WTC11 (cell line): ENCODE measurements around the gene TCEAL3. TPM values are rescaled to one million over a fixed set of nuclear protein-coding genes. Genes with fewer than 3 reads are reported as not detected.

Experiments
- ATAC-seq: fragments of 200-7000 bp; cut with Tn5 transposase; 2 replicates; pipeline ENCODE4 v1.10.0; 2021; ENCODE audit warnings: mild to moderate bottlenecking, moderate library complexity
- CTCF ChIA-PET: fragments of 300-600 bp; sonication (Branson Sonifier 250); formaldehyde crosslinking; loops from one replicate; lab custom pipeline; 2021; ENCODE audit warnings: antibody characterized with exemption; lab: Charles Lee
- POLR2A ChIA-PET: fragments of 350-600 bp; sonication (Branson Sonifier 250); formaldehyde crosslinking; loops from one replicate; lab custom pipeline; 2021; ENCODE audit warnings: antibody characterized with exemption; lab: Charles Lee
- DNase-seq: peaks from one replicate; pipeline ENCODE4 v3.0.0; 2021; ENCODE audit warnings: low spot score
- H3K27ac Mint-ChIP-seq: 2 replicates; pipeline ENCODE4 v1.8.0; 2021; ENCODE audit warnings: mixed read lengths
- H3K27me3 Mint-ChIP-seq: 2 replicates; pipeline ENCODE4 v1.8.0; 2021; ENCODE audit warnings: low read depth, mild to moderate bottlenecking, moderate library complexity, mixed read lengths
- H3K36me3 Mint-ChIP-seq: 2 replicates; pipeline ENCODE4 v1.8.0; 2021; ENCODE audit warnings: mixed read lengths
- H3K4me1 Mint-ChIP-seq: 2 replicates; pipeline ENCODE4 v1.8.0; 2022; ENCODE audit warnings: mixed read lengths
- H3K4me3 Mint-ChIP-seq: 2 replicates; pipeline ENCODE4 v1.8.0; 2021; ENCODE audit warnings: mild to moderate bottlenecking, moderate library complexity, mixed read lengths
- H3K9me3 Mint-ChIP-seq: 2 replicates; pipeline ENCODE4 v1.8.0; 2021; ENCODE audit warnings: mixed read lengths
- CREB1 ChIP-seq: sonication (generic); formaldehyde crosslinking; IDR thresholded peaks from 2 replicates; pipeline ENCODE4 v1.8.0; 2023; ENCODE audit warnings: mild to moderate bottlenecking, missing genetic modification reagents
- ETV6 ChIP-seq: sonication (generic); formaldehyde crosslinking; IDR thresholded peaks from 2 replicates; pipeline ENCODE4 v1.8.1; 2022; ENCODE audit warnings: mild to moderate bottlenecking, missing genetic modification reagents
- GABPB1 ChIP-seq: sonication (generic); formaldehyde crosslinking; IDR thresholded peaks from 2 replicates; pipeline ENCODE4 v1.8.1; 2023; ENCODE audit warnings: mild to moderate bottlenecking, missing genetic modification reagents
- GRHL2 ChIP-seq: fragments of 250-450 bp; sonication (Bioruptor Pico); IDR thresholded peaks from 2 replicates; pipeline ENCODE4 v1.8.0; 2022; ENCODE audit warnings: mild to moderate bottlenecking, moderate library complexity; ENCODE audit not compliant: insufficient replicate concordance, severe bottlenecking
- HMGA2 ChIP-seq: fragments of 250-450 bp; sonication (Bioruptor Pico); IDR thresholded peaks from 2 replicates; pipeline ENCODE4 v1.4.0; 2021; ENCODE audit warnings: mild to moderate bottlenecking, moderate library complexity
- IRF2 ChIP-seq: sonication (generic); formaldehyde crosslinking; IDR thresholded peaks from 2 replicates; pipeline ENCODE4 v1.8.0; 2022; ENCODE audit warnings: low read depth, missing genetic modification reagents, borderline replicate concordance
- JAZF1 ChIP-seq: fragments of 250-450 bp; sonication (Bioruptor Pico); IDR thresholded peaks from 2 replicates; pipeline ENCODE4 v1.9.0; 2021; ENCODE audit warnings: moderate library complexity, mild to moderate bottlenecking, inconsistent platforms
- MLX ChIP-seq: sonication (generic); formaldehyde crosslinking; IDR thresholded peaks from 2 replicates; pipeline ENCODE4 v1.8.1; 2023; ENCODE audit warnings: mild to moderate bottlenecking, missing genetic modification reagents, moderate library complexity
- SMAD4 ChIP-seq: sonication (generic); formaldehyde crosslinking; IDR thresholded peaks from 2 replicates; pipeline ENCODE4 v1.8.0; 2022; ENCODE audit warnings: mild to moderate bottlenecking, missing genetic modification reagents
- SP1 ChIP-seq: sonication (generic); formaldehyde crosslinking; conservative IDR thresholded peaks from 2 replicates; pipeline ENCODE4 v1.8.1; 2022; ENCODE audit warnings: missing genetic modification reagents
- USF2 ChIP-seq: sonication (generic); formaldehyde crosslinking; IDR thresholded peaks from 2 replicates; pipeline ENCODE4 v1.8.1; 2023; ENCODE audit warnings: mild to moderate bottlenecking, missing genetic modification reagents, moderate library complexity
- ZBTB43 ChIP-seq: sonication (generic); formaldehyde crosslinking; IDR thresholded peaks from 2 replicates; pipeline ENCODE4 v1.8.1; 2023; ENCODE audit warnings: mild to moderate bottlenecking, missing genetic modification reagents
- ZNF317 ChIP-seq: sonication (generic); formaldehyde crosslinking; IDR thresholded peaks from 2 replicates; pipeline ENCODE4 v1.8.1; 2023; ENCODE audit warnings: low read depth, mild to moderate bottlenecking, moderate library complexity, missing genetic modification reagents, borderline replicate concordance
- ZNF423 ChIP-seq: fragments of 250-450 bp; sonication (Bioruptor Pico); IDR thresholded peaks from 2 replicates; pipeline ENCODE4 v2.1.2; 2022; ENCODE audit warnings: mild to moderate bottlenecking, moderate library complexity
- ZNF425 ChIP-seq: fragments of 250-450 bp; sonication (Bioruptor Pico); conservative IDR thresholded peaks from 2 replicates; pipeline ENCODE4 v1.9.0; 2021; ENCODE audit warnings: mild to moderate bottlenecking
- ZSCAN18 ChIP-seq: fragments of 250-450 bp; sonication (Bioruptor Pico); IDR thresholded peaks from 2 replicates; pipeline ENCODE4 v2.1.2; 2022; ENCODE audit warnings: mild to moderate bottlenecking, moderate library complexity
- total RNA-seq: library from RNA; stranded (reverse); gene quantifications from 3 replicates; pipeline ENCODE4 v1.2.3, GENCODE V29; 2021
- TF ChIP-seq, protein P1 (sequence below): sonication (generic); formaldehyde crosslinking; IDR thresholded peaks from 2 replicates; pipeline ENCODE4 v1.8.0; 2022; ENCODE audit warnings: mild to moderate bottlenecking, missing genetic modification reagents
- TF ChIP-seq, protein P2 (sequence below): sonication (generic); formaldehyde crosslinking; IDR thresholded peaks from 2 replicates; pipeline ENCODE4 v1.8.0; 2022; ENCODE audit warnings: mild to moderate bottlenecking, missing genetic modification reagents
- TF ChIP-seq, protein P3 (sequence below): sonication (generic); formaldehyde crosslinking; IDR thresholded peaks from 2 replicates; pipeline ENCODE4 v1.8.1; 2023; ENCODE audit warnings: mild to moderate bottlenecking, missing genetic modification reagents, borderline replicate concordance

The TCEAL3 gene
- total RNA-seq, 1 experiment from 2014 or later, result 9.3 TPM

- TF ChIP-seq GABPB1, result no peak
These were observed 23.2 kb upstream of the TCEAL3 start (continued) for GRCh38 chrX:103584596-103584995.

DNA sequence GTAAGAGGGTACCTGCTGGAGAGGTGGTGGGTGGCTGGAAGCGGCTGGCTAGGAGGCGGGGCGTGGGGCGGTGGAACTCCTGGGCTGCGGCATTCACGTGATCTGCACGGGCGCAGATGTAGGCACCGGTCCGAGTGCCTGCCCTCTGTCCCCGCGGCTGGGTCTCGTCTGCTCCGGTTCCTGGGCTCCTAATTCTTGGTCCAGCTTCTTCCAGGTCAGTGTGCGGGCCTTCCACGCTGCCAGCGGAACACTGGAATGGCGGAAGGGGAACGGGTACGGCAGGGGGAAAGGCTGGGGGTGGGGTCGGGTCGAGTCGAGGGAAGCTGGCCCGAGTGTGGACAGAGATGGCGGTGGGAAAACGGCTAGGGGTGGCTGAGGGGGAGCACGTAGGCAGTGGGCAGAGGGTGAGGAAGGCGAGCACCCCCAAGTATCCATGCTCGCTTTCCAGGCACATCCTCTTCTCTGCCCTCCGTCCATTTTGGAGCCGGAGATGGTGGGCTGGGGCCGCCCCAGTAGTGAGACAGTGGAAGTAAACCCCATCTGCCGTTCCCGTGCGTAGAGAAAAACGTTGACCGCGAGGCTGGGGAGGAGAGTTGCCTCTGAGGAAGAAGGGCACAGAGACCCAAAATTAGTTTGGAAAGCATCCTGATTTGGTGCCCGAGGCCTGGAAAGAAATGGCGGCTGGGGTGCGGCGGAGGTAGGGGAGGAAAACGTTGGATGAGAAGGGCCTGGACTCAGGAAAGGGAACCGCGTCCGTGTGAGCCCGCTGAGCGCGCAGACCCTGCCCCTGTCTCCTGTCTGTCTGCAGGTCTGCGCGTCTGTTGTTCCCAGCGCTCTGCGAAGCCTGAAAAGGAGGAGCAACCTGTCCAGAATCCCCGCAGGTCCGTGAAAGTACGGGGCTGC lies 22.1 kb upstream of the TCEAL3 start, which contains the start of gene TCEAL4:
TCEAL4 (plus strand) TSS at position 105 of the 903 bp plus-strand sequence. CDS start 1,161 bp downstream, outside the sequence.
- no peak within 1 kb of the TSS for H3K27ac Mint-ChIP-seq
- DNase-seq (peak; percentile 49), ATAC-seq (peak; percentile 94)
- 0 out of 2 replicates have a peak, but pooled peaks cover 3% of the 10 kb centered on the region for H3K9me3 Mint-ChIP-seq
- ChIA-PET CTCF (interaction anchor here (1.1 kb wide), 1 partner anchor 44 kb away, joined by 4 read pairs; no protein-coding TSS in a partner anchor), POLR2A (no interaction called here)
- peaks cover 5% of the 10 kb centered on the region; the same call in 1 of the 2 replicates for H3K36me3 Mint-ChIP-seq
- TF ChIP-seq, protein P1, sequence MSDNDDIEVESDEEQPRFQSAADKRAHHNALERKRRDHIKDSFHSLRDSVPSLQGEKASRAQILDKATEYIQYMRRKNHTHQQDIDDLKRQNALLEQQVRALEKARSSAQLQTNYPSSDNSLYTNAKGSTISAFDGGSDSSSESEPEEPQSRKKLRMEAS, result 0 out of 2 replicates have a peak, but pooled peaks have one; percentile 2
- TF ChIP-seq SP1 (0 out of 2 replicates have a peak, but pooled peaks have one; percentile 30), USF2 (CRISPR knock-in tag) (peak; percentile 77), MLX (CRISPR knock-in tag) (no peak)
- TF ChIP-seq, protein P2, sequence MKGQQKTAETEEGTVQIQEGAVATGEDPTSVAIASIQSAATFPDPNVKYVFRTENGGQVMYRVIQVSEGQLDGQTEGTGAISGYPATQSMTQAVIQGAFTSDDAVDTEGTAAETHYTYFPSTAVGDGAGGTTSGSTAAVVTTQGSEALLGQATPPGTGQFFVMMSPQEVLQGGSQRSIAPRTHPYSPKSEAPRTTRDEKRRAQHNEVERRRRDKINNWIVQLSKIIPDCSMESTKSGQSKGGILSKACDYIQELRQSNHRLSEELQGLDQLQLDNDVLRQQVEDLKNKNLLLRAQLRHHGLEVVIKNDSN, result 0 out of 2 replicates have a peak, but pooled peaks have one; percentile 47
- peaks cover 23% of the 10 kb centered on the region for H3K27me3 Mint-ChIP-seq
- H3K4me1 Mint-ChIP-seq, result peaks cover 9% of the 10 kb centered on the region
- peak within 1 kb of the TSS; percentile 87 for H3K4me3 Mint-ChIP-seq

DNA sequence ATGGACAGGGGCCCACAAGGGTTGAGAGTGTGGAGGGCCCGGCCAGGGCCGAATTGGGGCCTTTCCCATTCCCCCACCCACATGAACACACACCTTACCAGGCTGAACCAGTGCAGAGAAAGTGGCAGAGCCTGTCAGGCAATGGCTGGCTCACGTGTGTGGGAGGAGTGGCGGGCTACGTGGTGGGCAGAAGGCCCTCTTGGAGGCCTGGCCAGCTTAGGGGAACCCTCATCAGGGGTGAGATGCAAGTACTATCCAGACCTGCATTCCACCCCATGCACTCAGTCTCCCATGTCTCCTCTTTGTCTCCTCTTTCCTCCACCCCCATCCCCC lies 21.5 kb upstream of the TCEAL3 start:
- DNase-seq (no peak), ATAC-seq (peak; percentile 11; the same call in 1 of the 2 replicates)
- ChIA-PET CTCF (no interaction called here), POLR2A (no interaction called here)
- Mint-ChIP-seq H3K4me3 (peak overlapping the region; percentile 87), H3K36me3 (peaks cover 5% of the 10 kb centered on the region; the same call in 1 of the 2 replicates), H3K9me3 (0 out of 2 replicates have a peak, but pooled peaks cover 3% of the 10 kb centered on the region), H3K27ac (no peak overlapping the region), H3K4me1 (peaks cover 9% of the 10 kb centered on the region), H3K27me3 (peaks cover 17% of the 10 kb centered on the region)
- TF ChIP-seq ZNF425 (CRISPR knock-in tag), result no peak
- TF ChIP-seq IRF2 (CRISPR knock-in tag), result no peak
- TF ChIP-seq SMAD4, result no peak
- no peak for TF ChIP-seq ZSCAN18 (CRISPR knock-in tag)
- no peak for TF ChIP-seq ZNF317
- no peak for TF ChIP-seq HMGA2 (CRISPR knock-in tag)
- TF ChIP-seq GRHL2 (CRISPR knock-in tag), result no peak
- no peak for TF ChIP-seq ZNF423 (CRISPR knock-in tag)
- no peak for TF ChIP-seq JAZF1 (CRISPR knock-in tag)
- no peak for TF ChIP-seq ZBTB43
- TF ChIP-seq, protein P3, sequence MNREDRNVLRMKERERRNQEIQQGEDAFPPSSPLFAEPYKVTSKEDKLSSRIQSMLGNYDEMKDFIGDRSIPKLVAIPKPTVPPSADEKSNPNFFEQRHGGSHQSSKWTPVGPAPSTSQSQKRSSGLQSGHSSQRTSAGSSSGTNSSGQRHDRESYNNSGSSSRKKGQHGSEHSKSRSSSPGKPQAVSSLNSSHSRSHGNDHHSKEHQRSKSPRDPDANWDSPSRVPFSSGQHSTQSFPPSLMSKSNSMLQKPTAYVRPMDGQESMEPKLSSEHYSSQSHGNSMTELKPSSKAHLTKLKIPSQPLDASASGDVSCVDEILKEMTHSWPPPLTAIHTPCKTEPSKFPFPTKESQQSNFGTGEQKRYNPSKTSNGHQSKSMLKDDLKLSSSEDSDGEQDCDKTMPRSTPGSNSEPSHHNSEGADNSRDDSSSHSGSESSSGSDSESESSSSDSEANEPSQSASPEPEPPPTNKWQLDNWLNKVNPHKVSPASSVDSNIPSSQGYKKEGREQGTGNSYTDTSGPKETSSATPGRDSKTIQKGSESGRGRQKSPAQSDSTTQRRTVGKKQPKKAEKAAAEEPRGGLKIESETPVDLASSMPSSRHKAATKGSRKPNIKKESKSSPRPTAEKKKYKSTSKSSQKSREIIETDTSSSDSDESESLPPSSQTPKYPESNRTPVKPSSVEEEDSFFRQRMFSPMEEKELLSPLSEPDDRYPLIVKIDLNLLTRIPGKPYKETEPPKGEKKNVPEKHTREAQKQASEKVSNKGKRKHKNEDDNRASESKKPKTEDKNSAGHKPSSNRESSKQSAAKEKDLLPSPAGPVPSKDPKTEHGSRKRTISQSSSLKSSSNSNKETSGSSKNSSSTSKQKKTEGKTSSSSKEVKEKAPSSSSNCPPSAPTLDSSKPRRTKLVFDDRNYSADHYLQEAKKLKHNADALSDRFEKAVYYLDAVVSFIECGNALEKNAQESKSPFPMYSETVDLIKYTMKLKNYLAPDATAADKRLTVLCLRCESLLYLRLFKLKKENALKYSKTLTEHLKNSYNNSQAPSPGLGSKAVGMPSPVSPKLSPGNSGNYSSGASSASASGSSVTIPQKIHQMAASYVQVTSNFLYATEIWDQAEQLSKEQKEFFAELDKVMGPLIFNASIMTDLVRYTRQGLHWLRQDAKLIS (CRISPR knock-in tag), result no peak
- TF ChIP-seq CREB1 (CRISPR knock-in tag), result no peak
- TF ChIP-seq ETV6 (CRISPR knock-in tag), result no peak
- TF ChIP-seq, protein P1, result no peak
